ENCODE measurements around the gene SPATS1. TPM values are rescaled to one million over a fixed set of nuclear protein-coding genes. Genes with fewer than 3 reads are reported as not detected.

The SPATS1 gene
- total RNA-seq, 1 donor from 2014 or later: not detected

DNA sequence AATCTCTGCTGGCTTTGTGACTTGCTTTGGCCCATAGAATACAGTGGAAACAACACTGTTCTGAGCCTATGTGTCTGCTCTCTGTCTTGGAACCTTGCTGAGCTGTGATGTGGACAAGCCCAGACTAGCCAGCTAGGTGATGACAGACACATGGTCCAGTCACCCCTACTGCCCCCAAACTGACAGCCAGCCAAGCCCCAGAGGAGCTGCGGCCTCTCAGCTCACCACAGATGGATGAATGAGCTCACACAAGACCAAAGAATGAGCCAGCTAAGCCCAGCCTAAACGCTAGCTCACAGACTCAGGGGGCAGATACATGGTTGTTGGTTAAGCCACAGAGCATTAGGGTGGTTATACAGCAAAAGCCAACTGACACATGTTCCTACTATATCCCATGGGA lies 33.4 kb upstream of the SPATS1 start:
- DNase-seq (ENCODE audit: low spot score): no peak

DNA sequence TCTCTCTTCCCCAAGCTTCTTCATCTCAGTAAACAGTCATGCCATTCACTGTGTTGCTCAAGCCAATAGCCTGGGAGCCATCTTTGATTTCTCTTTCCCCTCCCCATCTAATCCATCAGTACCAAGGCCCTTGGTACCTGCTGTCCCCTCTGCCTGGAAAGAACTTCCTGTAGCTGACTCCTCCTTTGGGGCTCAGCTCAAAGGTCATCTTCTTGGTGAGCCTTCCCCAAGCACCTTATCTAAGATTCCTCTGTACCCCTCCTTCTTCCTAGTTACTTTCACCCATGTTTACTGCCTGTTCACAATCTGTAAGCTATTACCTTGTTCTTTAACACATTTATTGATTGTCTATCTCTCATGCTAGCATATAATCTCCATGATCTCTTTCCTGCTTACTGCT lies 32.8 kb upstream of the SPATS1 start:
- Histone ChIP-seq H3K9me3 (ENCODE audit: low read depth) (no peaks in the 10 kb centered on the region), H3K79me2 (ENCODE audit: low read depth) (peaks cover 18% of the 10 kb centered on the region), H4K20me1 (ENCODE audit: low read depth) (peaks cover 3% of the 10 kb centered on the region), H3K27me3 (no peaks in the 10 kb centered on the region), H3K4me3 (no peak overlapping the region), H3K4me2 (no peak overlapping the region), H3K9ac (no peak overlapping the region), H2AFZ (replicated peaks) (no peak overlapping the region), H3K4me1 (peaks cover 3% of the 10 kb centered on the region), H3K27ac (no peak overlapping the region), H3K36me3 (no peaks in the 10 kb centered on the region), H3F3A (ENCODE audit: low read depth) (peaks cover 3% of the 10 kb centered on the region)
- H3K36me3 Mint-ChIP-seq: peaks cover 25% of the 10 kb centered on the region
- H3K4me3 Mint-ChIP-seq: no peak overlapping the region
- no peak overlapping the region for H3K27ac Mint-ChIP-seq
- DNase-seq (ENCODE audit: low spot score): no peak
- TF ChIP-seq EZH2 (IDR thresholded peaks at IDR 0.05): no peak
- H3K4me1 Mint-ChIP-seq: peaks cover 18% of the 10 kb centered on the region
- H3K9me3 Mint-ChIP-seq: no peaks in the 10 kb centered on the region
- H3K27me3 Mint-ChIP-seq (ENCODE audit: insufficient read depth, low read depth): no peaks in the 10 kb centered on the region

More for the DNA sequence above, 33.4 kb upstream of the SPATS1 start:
- H3K27ac Mint-ChIP-seq: no peak overlapping the region
- peaks cover 18% of the 10 kb centered on the region for H3K4me1 Mint-ChIP-seq
- H3F3A ChIP-seq (ENCODE audit: low read depth): peaks cover 3% of the 10 kb centered on the region
- H3K27me3 Mint-ChIP-seq (ENCODE audit: insufficient read depth, low read depth): no peaks in the 10 kb centered on the region
- TF ChIP-seq EZH2phosphoT487 (IDR thresholded peaks at IDR 0.05): no peak
- TF ChIP-seq, protein P1, sequence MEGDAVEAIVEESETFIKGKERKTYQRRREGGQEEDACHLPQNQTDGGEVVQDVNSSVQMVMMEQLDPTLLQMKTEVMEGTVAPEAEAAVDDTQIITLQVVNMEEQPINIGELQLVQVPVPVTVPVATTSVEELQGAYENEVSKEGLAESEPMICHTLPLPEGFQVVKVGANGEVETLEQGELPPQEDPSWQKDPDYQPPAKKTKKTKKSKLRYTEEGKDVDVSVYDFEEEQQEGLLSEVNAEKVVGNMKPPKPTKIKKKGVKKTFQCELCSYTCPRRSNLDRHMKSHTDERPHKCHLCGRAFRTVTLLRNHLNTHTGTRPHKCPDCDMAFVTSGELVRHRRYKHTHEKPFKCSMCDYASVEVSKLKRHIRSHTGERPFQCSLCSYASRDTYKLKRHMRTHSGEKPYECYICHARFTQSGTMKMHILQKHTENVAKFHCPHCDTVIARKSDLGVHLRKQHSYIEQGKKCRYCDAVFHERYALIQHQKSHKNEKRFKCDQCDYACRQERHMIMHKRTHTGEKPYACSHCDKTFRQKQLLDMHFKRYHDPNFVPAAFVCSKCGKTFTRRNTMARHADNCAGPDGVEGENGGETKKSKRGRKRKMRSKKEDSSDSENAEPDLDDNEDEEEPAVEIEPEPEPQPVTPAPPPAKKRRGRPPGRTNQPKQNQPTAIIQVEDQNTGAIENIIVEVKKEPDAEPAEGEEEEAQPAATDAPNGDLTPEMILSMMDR (IDR thresholded peaks at IDR 0.05): no peak
- TF ChIP-seq EZH2 (IDR thresholded peaks at IDR 0.05): no peak
- no peak overlapping the region for H2AFZ ChIP-seq (replicated peaks)
- H3K9me3 Mint-ChIP-seq: no peaks in the 10 kb centered on the region
- H3K9me3 ChIP-seq (ENCODE audit: low read depth): no peaks in the 10 kb centered on the region
- H3K4me3 Mint-ChIP-seq: no peak overlapping the region
- no peak overlapping the region for H3K9ac ChIP-seq
- no peak overlapping the region for H3K27ac ChIP-seq
- peaks cover 25% of the 10 kb centered on the region for H3K36me3 Mint-ChIP-seq
- peaks cover 18% of the 10 kb centered on the region for H3K79me2 ChIP-seq (ENCODE audit: low read depth)
- H3K4me2 ChIP-seq: no peak overlapping the region
- no peaks in the 10 kb centered on the region for H3K27me3 ChIP-seq
- H4K20me1 ChIP-seq (ENCODE audit: low read depth): peaks cover 3% of the 10 kb centered on the region
- H3K4me3 ChIP-seq: no peak overlapping the region
- no peaks in the 10 kb centered on the region for H3K36me3 ChIP-seq
- H3K4me1 ChIP-seq: peaks cover 3% of the 10 kb centered on the region

DNA sequence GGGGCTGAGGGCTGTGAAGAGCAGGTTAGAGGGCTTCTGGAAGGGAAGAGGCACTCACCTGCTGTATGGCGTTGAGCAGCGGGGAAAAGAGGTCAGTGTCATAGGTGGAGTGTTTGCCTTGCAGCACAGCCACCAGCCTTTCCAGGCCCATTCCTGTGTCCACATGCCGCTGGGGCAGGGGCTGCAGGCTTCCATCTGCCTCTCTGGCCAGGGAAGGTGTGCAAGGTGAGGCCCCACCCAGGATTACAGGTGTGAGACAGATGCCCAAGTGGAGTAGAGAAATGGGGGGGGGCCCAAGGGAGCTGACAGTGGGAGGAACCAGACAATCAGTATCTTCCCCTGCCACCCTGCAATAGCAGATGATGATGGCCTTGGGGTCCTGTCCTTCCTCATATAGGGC lies 32.2 kb upstream of the SPATS1 start:
- no peak overlapping the region for H3K27ac Mint-ChIP-seq
- H3K4me1 Mint-ChIP-seq: peaks cover 18% of the 10 kb centered on the region
- no peak for TF ChIP-seq EZH2phosphoT487 (IDR thresholded peaks at IDR 0.05)
- TF ChIP-seq, protein P1 (IDR thresholded peaks at IDR 0.05): no peak
- TF ChIP-seq EZH2 (IDR thresholded peaks at IDR 0.05): no peak
- no peaks in the 10 kb centered on the region for H3K27me3 Mint-ChIP-seq (ENCODE audit: insufficient read depth, low read depth)
- no peaks in the 10 kb centered on the region for H3K9me3 Mint-ChIP-seq
- Histone ChIP-seq H3F3A (ENCODE audit: low read depth) (peaks cover 3% of the 10 kb centered on the region), H3K36me3 (no peaks in the 10 kb centered on the region), H3K4me3 (no peak overlapping the region), H4K20me1 (ENCODE audit: low read depth) (no peaks in the 10 kb centered on the region), H3K79me2 (ENCODE audit: low read depth) (peaks cover 18% of the 10 kb centered on the region), H3K4me1 (peaks cover 3% of the 10 kb centered on the region), H3K27me3 (no peaks in the 10 kb centered on the region), H3K9ac (no peak overlapping the region), H2AFZ (replicated peaks) (no peak overlapping the region), H3K27ac (no peak overlapping the region), H3K9me3 (ENCODE audit: low read depth) (no peaks in the 10 kb centered on the region), H3K4me2 (no peak overlapping the region)
- no peak for DNase-seq (ENCODE audit: low spot score)
- H3K36me3 Mint-ChIP-seq: peaks cover 25% of the 10 kb centered on the region
- no peak overlapping the region for H3K4me3 Mint-ChIP-seq

DNA sequence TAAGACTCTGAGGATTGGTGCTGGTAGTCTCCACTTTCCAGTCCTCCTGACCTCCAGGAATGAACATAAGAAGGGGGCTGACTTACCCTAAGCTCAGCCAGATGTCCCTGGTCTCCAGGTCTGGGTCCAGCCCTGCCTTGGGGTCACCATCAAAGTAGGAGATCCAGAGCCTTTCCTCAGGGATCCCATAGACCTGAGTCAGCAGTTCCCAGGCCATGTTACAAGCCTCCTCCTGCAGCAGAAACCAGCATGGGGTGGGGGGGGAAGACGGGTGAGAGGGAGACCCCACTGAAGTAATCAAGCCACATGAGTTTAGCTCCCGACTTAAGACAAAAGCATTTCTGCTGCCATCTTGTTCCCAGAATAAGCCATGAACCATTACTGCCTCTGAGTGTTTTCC lies 31.1 kb upstream of the SPATS1 start:
- no peaks in the 10 kb centered on the region for H3K36me3 ChIP-seq

More for the DNA sequence above, 31.1 kb upstream of the SPATS1 start:
- Histone ChIP-seq H3K27me3 (no peaks in the 10 kb centered on the region), H3K9me3 (ENCODE audit: low read depth) (no peaks in the 10 kb centered on the region), H3K4me3 (no peak overlapping the region), H3K27ac (no peak overlapping the region), H3K9ac (no peak overlapping the region), H3K4me1 (peaks cover 3% of the 10 kb centered on the region), H3K4me2 (no peak overlapping the region), H3F3A (ENCODE audit: low read depth) (peaks cover 3% of the 10 kb centered on the region), H4K20me1 (ENCODE audit: low read depth) (no peaks in the 10 kb centered on the region), H3K79me2 (ENCODE audit: low read depth) (peaks cover 18% of the 10 kb centered on the region), H2AFZ (replicated peaks) (no peak overlapping the region)
- Mint-ChIP-seq H3K27me3 (ENCODE audit: insufficient read depth, low read depth) (no peaks in the 10 kb centered on the region), H3K4me1 (peaks cover 12% of the 10 kb centered on the region), H3K4me3 (peak overlapping the region; percentile 99), H3K27ac (no peak overlapping the region), H3K9me3 (no peaks in the 10 kb centered on the region), H3K36me3 (peaks cover 18% of the 10 kb centered on the region)
- TF ChIP-seq, protein P1 (IDR thresholded peaks at IDR 0.05): no peak
- DNase-seq (ENCODE audit: low spot score): no peak

All from neural progenitor cell (in vitro differentiated cells).